Stimulated activated CD8-positive, alpha-beta memory T cell treated with anti-CD3 and anti-CD28 coated beads, Interleukin-7, amount 100 ng/mL, for 1 hour (primary cell): ENCODE measurements around the gene AKR1A1.
"Not testable (repeated sequence)": the region's sequence is repeated elsewhere in the genome, so short reads cannot be mapped to it uniquely, and the experiment has no call there.

ENCODE experiments used
- DNase-seq, 2 donors: peaks; one replicate each; pipeline ENCODE4 v3.0.0-alpha.2; 2020; ENCODE audit warnings: low read depth in 2 of 2

Gene AKR1A1

DNA sequence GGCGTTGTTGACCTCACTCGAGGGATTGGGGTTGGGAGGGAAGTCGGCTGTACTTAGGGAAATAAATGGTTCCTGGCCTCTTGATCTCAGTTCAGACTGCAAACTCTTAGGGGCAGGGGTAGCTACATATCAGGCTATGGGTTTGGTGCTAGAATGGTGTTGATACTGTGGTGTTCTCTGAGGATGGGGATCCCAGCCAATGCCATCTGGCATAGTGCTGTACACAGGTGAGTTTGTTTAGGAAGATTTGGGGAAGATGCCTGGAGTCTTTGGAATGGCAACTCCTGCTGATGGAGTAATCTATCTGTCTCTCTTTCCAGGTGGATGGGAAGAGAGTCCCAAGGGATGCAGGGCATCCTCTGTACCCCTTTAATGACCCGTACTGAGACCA is 18.9 kb downstream of the AKR1A1 start:
- DNase-seq, result no peak

DNA sequence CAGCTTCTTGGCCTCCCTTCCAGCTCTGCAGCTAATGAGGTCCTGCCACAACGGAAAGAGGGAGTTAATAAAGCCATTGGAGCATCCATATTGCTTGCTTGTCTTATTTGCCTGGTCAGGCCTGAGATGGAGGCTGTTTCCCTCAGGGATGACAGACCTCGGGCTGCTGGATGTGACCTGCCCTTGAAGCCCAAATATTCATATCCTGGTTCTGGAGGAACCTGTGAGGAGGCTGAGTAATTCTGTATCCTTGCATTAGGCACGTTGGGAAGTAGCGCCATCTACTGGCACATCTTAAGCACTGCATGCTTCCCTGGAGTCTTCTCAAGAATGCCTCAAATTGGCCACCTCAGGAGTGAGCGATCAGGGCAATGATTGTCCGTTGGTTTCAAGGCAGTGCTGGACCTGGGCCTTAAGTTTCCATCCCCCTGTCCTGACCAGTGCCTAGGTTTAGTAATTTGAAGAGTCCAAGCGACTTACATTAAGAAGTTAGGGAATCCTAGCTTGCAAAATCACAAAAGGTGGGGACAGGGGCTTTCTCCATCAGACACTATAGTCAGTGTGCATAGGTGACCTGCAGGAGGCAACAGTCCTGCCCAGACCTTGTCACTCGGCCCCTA is 19.4 kb downstream of the AKR1A1 start:
- DNase-seq, result peak; percentile 36 to 39

- DNase-seq, result no peak
Measured at GRCh38 chr1:45570631-45571030, 20.0 kb downstream of the AKR1A1 start.

GRCh38 chr1:45573231-45573804 is 22.7 kb downstream of the AKR1A1 start:
- DNase-seq, result no peak

DNA sequence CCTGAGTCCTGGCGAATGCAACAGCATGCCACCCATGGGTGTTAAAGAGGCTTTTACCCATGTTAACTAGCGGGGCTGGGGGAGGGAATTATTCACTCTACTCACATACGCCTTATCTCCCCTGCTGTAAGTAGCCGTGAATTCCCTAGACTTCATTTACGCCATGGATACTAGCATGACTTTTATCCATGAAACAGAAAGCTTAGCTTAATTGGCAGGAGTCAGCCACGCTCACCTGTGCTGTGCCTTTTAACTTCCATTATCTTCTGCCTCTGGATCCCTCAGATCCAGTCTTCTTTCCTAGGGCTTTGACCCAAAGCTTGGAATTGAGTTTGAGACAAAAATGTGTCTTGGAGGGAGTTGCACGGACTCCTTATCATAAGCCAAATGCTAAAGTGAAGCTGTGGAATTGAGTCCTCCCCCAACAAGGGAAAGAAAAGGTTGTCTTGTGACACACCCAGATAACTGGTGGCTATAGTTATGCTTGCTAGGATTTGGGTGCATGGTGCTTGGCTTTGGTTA is 23.5 kb downstream of the AKR1A1 start:
- DNase-seq, result no peak

DNA sequence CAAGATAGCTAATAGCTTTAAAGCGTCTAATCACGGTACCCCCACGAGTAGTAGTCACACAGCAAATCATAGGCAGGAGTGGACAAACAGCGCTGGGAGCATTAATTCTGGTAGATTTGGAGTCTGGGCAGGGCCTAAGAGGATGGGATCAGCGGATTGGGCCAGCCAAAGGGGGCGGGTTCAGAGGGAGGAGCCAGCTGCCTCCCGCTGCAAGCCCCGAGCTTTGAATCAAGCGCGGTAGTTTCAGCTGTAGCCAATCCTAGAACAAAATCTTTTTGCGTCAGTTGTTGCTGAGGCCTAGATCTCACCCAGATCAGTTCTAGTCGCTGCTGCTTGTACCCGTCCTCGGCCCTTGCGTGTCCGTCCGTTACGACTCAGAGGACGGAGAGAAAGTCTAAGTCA is 32.6 kb downstream of the AKR1A1 start:
- peak; percentile 79 to 83 for DNase-seq

- DNase-seq, result peak; percentile 89 to 90
Measured at GRCh38 chr1:45583666-45584350, 33.2 kb downstream of the AKR1A1 start, which contains the start of gene NASP. Gene NASP, plus strand, starts transcription at chr1:45584041. Its CDS starts 106 bp downstream, at chr1:45584147.

- DNase-seq, result peak; percentile 70 to 72
Measured at GRCh38 chr1:45584351-45585109, 33.9 kb downstream of the AKR1A1 start.

- no peak for DNase-seq
Measured at GRCh38 chr1:45585110-45585426, 34.4 kb downstream of the AKR1A1 start.

DNA sequence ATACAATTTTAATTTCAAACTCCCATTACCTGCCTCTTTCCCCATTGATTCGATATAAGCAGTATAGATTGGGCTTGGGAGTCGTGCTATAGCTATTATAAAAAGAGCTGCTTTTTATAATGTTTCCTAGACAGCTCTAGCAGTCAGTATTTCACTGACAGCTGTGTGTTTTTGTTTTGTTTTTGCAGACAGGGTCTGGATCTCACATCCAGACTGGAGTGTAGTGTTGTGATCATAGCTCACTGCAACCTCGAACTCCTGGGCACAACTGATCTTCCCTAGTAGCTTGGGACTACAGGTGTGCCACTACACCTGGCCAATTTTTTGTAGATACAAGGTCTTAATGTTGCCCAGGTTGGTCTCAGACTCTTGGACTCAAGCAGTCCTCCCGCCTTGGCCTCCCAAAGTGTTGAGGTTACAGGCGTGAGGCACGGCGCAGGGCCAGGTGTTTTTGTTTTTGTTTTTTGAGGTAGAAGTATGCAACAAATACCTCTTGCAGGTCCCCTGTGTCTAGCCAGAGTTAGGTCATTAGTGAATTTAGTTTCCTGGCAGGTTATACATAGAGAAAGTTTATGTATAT is 35.0 kb downstream of the AKR1A1 start:
- DNase-seq, result no peak

GRCh38 chr1:45586769-45587168 is 36.1 kb downstream of the AKR1A1 start:
- DNase-seq, result no peak

DNA sequence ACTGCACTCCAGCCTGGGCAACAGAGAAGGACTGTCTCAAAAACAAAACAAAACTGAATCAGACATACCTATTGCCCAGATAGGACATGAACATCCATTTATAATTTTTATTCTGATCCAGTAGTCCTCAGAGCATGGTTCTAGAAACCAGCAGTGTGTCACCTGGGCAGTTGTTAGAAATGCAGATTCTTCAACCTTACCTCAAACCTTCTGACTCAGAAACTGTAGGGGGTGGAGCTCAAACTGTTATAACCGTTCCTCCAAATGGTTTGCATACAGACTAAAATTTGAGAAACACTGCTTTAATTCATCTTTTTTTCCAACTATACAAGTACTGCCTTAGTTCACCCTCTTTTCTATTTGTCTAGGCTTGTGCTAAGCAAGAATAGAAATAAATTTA is 39.2 kb downstream of the AKR1A1 start:
- DNase-seq, result no peak

DNA sequence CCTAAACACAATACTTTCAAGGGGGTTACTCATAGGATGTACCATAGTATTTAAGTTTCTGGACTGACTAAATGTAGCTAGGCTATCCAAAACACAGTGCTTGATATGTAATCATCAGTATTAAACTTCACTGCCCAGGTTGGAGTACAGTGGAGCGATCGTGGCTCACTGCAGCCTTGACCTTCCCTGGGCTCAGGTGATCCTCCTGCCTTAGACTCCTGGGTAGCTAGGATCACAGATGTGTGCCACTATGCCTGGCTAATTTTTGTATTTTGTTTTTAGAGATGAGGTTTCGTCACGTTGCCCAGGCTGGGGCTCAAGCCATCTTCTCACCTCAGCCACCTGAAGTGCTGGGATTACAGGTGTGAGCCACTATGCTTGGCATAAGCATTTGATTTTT is 43.8 kb downstream of the AKR1A1 start:
- no peak for DNase-seq

DNA sequence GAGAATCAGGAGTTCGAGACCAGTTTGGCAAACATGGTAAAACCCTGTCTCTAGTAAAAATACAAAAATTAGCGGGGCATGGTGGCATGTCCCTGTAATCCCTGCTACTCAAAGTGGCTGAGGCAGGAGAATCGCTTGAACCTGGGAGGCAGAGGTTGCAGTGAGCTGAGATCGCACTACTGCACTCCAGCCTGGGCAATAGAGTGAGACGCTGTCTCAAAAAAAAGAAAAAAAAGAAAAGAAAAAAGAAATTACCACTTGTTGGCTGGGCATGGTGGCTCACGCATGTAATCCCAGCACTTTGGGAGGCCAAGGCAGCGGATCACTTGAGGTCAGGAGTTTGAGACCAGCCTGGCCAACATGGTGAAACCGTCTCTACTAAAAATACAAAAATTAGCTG is 46.1 kb downstream of the AKR1A1 start:
- DNase-seq, result not testable (repeated sequence)

DNA sequence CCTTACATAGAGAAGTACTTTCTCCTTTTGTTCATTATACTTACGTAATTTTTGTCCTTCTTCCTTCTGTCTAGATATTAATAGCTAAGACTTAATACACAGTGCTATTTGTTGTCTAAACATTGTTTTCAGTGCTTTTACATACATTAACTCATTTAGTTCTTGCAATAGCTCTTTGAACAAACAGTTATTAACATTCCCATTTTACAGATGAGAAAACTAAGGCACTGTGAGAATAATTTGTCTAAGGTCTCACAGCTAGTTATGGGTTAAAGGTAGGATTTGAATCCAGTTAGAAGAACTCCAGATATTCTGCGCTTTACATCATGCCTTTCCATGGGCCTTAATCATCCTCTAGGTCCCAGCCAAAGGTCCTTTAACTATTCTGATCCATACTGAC is 53.6 kb downstream of the AKR1A1 start:
- DNase-seq, result no peak

GRCh38 chr1:45607404-45608074 is 56.9 kb downstream of the AKR1A1 start:
- no peak for DNase-seq

DNA sequence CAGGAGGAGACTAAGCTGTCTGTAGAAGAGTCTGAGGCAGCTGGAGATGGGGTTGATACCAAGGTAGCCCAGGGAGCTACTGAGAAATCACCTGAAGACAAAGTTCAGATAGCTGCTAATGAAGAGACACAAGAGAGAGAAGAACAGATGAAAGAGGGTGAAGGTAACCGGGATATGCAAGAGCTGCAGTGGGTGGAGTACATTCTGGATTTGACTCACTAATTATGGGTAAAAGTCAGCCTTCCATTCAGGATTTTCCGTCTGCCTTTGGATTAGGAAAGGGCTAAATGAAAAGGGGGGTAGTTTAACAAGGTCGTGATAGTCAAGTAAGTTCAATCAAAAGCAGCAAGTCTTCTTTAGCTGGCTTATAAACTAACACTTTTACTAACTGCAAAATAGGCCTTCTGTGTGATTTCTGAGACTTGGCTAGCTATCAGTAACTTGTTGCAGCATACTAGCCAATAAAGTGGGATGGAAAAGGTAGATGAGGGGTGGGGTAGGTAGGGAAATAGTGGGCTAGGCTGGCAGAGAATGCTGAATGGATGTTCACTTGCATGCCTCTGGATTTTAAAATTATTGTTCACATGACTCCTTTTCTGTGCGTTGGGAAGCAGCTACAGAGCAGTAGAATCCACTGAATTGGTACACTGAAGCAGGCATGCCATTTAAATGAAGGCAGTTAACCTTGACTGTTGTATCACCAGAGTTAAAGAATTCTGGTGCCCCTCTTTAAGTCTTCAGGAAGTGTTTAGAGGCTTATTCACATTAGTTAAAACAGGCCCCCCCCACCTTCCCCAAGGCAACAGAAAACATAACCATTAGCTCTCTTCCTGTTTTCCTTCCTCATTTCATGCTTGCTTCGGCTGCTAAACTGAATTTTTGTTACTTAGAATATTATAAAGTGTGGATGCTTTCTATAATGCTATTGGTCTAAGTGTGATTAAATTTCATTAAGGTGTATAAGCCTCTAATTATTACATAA is 57.8 kb downstream of the AKR1A1 start:
- no peak for DNase-seq

DNA sequence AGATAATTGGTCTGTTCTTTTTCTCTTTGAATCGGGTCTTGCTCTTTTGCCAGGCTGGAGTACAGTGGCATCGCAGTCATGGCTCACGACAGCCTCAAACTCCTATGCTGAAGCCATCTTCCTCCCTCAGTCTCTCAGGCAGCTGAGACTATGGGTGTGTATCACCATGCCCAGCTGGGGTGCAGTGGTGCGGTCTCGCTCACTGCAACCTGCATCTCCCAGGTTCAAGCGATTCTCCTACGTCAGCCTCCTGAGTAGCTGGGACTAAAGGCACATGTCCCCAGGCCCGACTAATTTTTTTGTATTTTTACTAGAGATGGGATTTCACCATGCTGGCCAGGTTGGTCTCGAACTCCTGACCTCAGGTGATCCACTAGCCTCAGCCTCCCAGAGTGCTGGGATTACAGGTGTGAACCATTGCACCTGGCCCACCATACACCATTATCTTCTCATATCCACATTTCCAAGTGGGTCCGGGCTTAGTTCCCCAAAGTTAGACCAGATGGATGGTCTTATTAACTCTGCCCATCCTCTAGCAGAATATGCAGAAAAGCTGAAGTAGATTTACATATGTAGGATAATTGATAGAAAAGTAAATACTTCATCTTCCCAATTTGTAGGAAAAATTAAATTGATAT is 60.1 kb downstream of the AKR1A1 start:
- no peak for DNase-seq

DNA sequence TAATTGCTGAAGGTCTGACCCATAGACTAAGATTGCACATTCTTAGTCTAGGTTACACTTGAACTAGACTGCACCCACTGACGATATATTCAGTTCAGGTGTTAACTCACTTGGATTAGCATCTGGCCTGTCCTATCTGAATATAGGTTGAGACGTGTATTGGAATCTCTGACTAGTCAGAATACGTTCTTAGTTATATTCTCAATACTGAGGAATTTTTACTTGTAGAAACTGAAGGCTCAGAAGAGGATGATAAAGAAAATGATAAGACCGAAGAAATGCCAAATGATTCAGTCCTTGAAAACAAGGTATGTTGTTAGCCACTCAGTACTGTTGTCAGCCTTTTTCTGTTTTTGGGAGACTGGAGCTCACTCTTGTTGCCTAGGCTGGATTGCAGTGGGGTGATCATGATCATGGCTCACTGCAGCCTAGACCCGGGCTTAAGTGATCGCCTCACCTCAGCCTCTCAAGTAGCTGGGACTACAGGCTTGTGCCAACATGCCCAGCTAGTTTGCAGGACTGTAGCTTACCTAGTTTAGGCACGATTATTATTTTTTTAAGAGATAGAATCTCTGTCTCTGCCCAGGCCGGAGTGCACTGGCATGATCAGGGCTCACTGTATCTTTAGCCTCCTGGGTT is 62.4 kb downstream of the AKR1A1 start:
- DNase-seq, result no peak
